ENCODE results near the gene RALA.

Gene RALA

GRCh38 chr7:39693812-39694211 is 70.4 kb downstream of the RALA start:
- DNase-seq: no peak
- TF ChIP-seq CTCF (IDR thresholded peaks at IDR 0.05; ENCODE audit: low read depth, low read length, missing control alignments): no peak
- Histone ChIP-seq H3K27me3 (replicated peaks) (no peaks in the 10 kb centered on the region), H3K36me3 (replicated peaks) (peaks cover 37% of the 10 kb centered on the region), H3K27ac (no peak overlapping the region), H3K4me3 (ENCODE audit: low read depth, low read length) (no peak overlapping the region)
- in situ Hi-C loops (cut with HindIII; ENCODE audit: low pct_ligation_motif_present, low sequenced_read_pairs): no loop called here

- TF ChIP-seq CTCF (IDR thresholded peaks at IDR 0.05; ENCODE audit: low read depth, low read length, missing control alignments): no peak
- DNase-seq: no peak
- H3K36me3 ChIP-seq (replicated peaks): peaks cover 44% of the 10 kb centered on the region
- no peak overlapping the region for H3K27ac ChIP-seq
- H3K4me3 ChIP-seq (ENCODE audit: low read depth, low read length): no peak overlapping the region
- in situ Hi-C loops (cut with HindIII; ENCODE audit: low pct_ligation_motif_present, low sequenced_read_pairs): no loop called here
- no peaks in the 10 kb centered on the region for H3K27me3 ChIP-seq (replicated peaks)
Measured at GRCh38 chr7:39695852-39696586, 72.6 kb downstream of the RALA start.

- no peak overlapping the region for H3K27ac ChIP-seq
- H3K36me3 ChIP-seq (replicated peaks): peaks cover 46% of the 10 kb centered on the region
- no peak for DNase-seq
- in situ Hi-C loops (cut with HindIII; ENCODE audit: low pct_ligation_motif_present, low sequenced_read_pairs): no loop called here
- H3K27me3 ChIP-seq (replicated peaks): no peaks in the 10 kb centered on the region
- no peak overlapping the region for H3K4me3 ChIP-seq (ENCODE audit: low read depth, low read length)
- no peak for TF ChIP-seq CTCF (IDR thresholded peaks at IDR 0.05; ENCODE audit: low read depth, low read length, missing control alignments)
Measured at GRCh38 chr7:39696631-39697030, 73.3 kb downstream of the RALA start.

GRCh38 chr7:39697483-39697882 is 74.1 kb downstream of the RALA start:
- in situ Hi-C loops (cut with HindIII; ENCODE audit: low pct_ligation_motif_present, low sequenced_read_pairs): no loop called here
- peaks cover 46% of the 10 kb centered on the region for H3K36me3 ChIP-seq (replicated peaks)

GRCh38 chr7:39700165-39700564 is 76.8 kb downstream of the RALA start:
- TF ChIP-seq CTCF (IDR thresholded peaks at IDR 0.05; ENCODE audit: low read depth, low read length, missing control alignments): no peak
- in situ Hi-C loops (cut with HindIII; ENCODE audit: low pct_ligation_motif_present, low sequenced_read_pairs): no loop called here
- H3K4me3 ChIP-seq (ENCODE audit: low read depth, low read length): no peak overlapping the region

More at GRCh38 chr7:39697483-39697882, 74.1 kb downstream of the RALA start:
- Histone ChIP-seq H3K27me3 (replicated peaks) (no peaks in the 10 kb centered on the region), H3K4me3 (ENCODE audit: low read depth, low read length) (no peak overlapping the region), H3K27ac (no peak overlapping the region)
- no peak for TF ChIP-seq CTCF (IDR thresholded peaks at IDR 0.05; ENCODE audit: low read depth, low read length, missing control alignments)
- DNase-seq: no peak

GRCh38 chr7:39700932-39701331 is 77.6 kb downstream of the RALA start:
- in situ Hi-C loops (cut with HindIII; ENCODE audit: low pct_ligation_motif_present, low sequenced_read_pairs): no loop called here
- no peak for DNase-seq
- no peak overlapping the region for H3K4me3 ChIP-seq (ENCODE audit: low read depth, low read length)
- peaks cover 36% of the 10 kb centered on the region for H3K36me3 ChIP-seq (replicated peaks)
- TF ChIP-seq CTCF (IDR thresholded peaks at IDR 0.05; ENCODE audit: low read depth, low read length, missing control alignments): no peak
- no peaks in the 10 kb centered on the region for H3K27me3 ChIP-seq (replicated peaks)
- no peak overlapping the region for H3K27ac ChIP-seq

More at GRCh38 chr7:39700165-39700564, 76.8 kb downstream of the RALA start:
- DNase-seq: no peak
- Histone ChIP-seq H3K27me3 (replicated peaks) (no peaks in the 10 kb centered on the region), H3K27ac (no peak overlapping the region), H3K36me3 (replicated peaks) (peaks cover 38% of the 10 kb centered on the region)

Data from brain microvascular endothelial cell (primary cell).